HG03103 (cell line): ENCODE data around the gene CDYL2.
"Not testable (repeated sequence)": the region's sequence is repeated elsewhere in the genome, so short reads cannot be mapped to it uniquely, and the experiment has no call there.

Source experiments
- ATAC-seq: cut with Tn5 transposase; IDR thresholded peaks from one replicate; pipeline ENCODE4 v1.9.1; 2021; ENCODE audit warnings: low read depth; ENCODE audit not compliant: unreplicated experiment

Gene CDYL2

GRCh38 chr16:80809366-80809765 lies 5.0 kb upstream of the CDYL2 start:
- ATAC-seq = no peak

- ATAC-seq = no peak
These were observed 3.5 kb upstream of the CDYL2 start for GRCh38 chr16:80807906-80808305.

GRCh38 chr16:80806927-80807340 lies 2.5 kb upstream of the CDYL2 start:
- no peak for ATAC-seq

- ATAC-seq = no peak
These were observed 1.9 kb upstream of the CDYL2 start for GRCh38 chr16:80806289-80806688.

- ATAC-seq = peak; percentile 35
These were observed 307 bp downstream of the CDYL2 start for GRCh38 chr16:80804056-80804525.

- ATAC-seq = peak; percentile 27
These were observed 901 bp downstream of the CDYL2 start for GRCh38 chr16:80803339-80804055.

GRCh38 chr16:80802902-80803301 lies 1.5 kb downstream of the CDYL2 start:
- ATAC-seq = no peak

GRCh38 chr16:80802138-80802537 lies 2.3 kb downstream of the CDYL2 start:
- ATAC-seq = no peak

GRCh38 chr16:80794071-80794470 lies 10.3 kb downstream of the CDYL2 start:
- ATAC-seq = no peak

GRCh38 chr16:80792031-80792430 lies 12.4 kb downstream of the CDYL2 start:
- no peak for ATAC-seq

- ATAC-seq = no peak
These were observed 13.0 kb downstream of the CDYL2 start for GRCh38 chr16:80791411-80791810.

GRCh38 chr16:80790751-80791150 lies 13.6 kb downstream of the CDYL2 start:
- ATAC-seq = no peak

GRCh38 chr16:80788027-80788426 lies 16.4 kb downstream of the CDYL2 start:
- ATAC-seq = no peak

- not testable (repeated sequence) for ATAC-seq
These were observed 17.8 kb downstream of the CDYL2 start for GRCh38 chr16:80786561-80786960.

GRCh38 chr16:80784951-80785350 lies 19.4 kb downstream of the CDYL2 start:
- no peak for ATAC-seq

- ATAC-seq = no peak
These were observed 25.7 kb downstream of the CDYL2 start for GRCh38 chr16:80778703-80779102.

- no peak for ATAC-seq
These were observed 27.5 kb downstream of the CDYL2 start for GRCh38 chr16:80776856-80777255.

GRCh38 chr16:80775450-80775849 lies 28.9 kb downstream of the CDYL2 start:
- no peak for ATAC-seq

- no peak for ATAC-seq
These were observed 37.6 kb downstream of the CDYL2 start for GRCh38 chr16:80766798-80767197.

GRCh38 chr16:80759419-80760162 lies 44.8 kb downstream of the CDYL2 start:
- ATAC-seq = no peak

GRCh38 chr16:80754476-80754875 lies 49.9 kb downstream of the CDYL2 start:
- ATAC-seq = no peak

- no peak for ATAC-seq
These were observed 51.9 kb downstream of the CDYL2 start for GRCh38 chr16:80752541-80752940.
